ENCODE measurements around the gene CEP170.
"Not testable (repeated sequence)": the region's sequence is repeated elsewhere in the genome, so short reads cannot be mapped to it uniquely, and the experiment has no call there.

Gene CEP170

DNA sequence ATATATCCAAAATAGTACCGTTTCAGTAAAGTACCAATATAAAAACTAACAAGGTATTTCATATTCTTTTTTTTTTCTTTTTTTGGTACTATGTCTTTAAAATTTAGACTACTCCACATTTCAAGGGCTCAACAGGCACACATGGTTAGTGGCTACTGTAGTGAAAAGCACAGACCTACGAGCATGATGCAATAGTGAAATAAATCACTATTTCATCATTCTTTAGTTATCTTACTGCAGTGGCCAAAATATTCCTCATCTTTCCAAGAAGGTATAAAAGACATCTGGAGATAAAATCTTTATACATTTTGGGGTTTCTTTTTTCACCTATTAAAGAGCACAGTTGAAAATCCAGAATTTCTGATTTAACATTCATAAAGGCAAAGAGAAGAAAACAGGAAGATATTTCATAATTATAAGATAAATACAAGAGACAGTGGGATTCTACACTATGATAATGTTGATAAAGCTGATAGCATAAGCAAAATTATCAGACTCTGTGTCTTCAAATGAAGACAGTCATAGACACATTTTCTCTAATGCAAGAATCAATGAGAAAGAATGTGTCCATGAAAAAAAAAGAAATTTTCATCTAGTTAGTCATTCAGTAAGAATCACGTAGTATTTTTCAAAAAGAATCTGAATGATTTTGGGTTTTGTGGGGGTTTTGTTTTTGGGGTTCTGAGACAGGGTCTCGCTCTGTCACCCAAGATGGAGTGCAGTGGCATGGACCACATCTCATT lies 41.9 kb downstream of the CEP170 start:
- H3K9ac ChIP-seq (ENCODE audit: low read length) = no peak overlapping the region

DNA sequence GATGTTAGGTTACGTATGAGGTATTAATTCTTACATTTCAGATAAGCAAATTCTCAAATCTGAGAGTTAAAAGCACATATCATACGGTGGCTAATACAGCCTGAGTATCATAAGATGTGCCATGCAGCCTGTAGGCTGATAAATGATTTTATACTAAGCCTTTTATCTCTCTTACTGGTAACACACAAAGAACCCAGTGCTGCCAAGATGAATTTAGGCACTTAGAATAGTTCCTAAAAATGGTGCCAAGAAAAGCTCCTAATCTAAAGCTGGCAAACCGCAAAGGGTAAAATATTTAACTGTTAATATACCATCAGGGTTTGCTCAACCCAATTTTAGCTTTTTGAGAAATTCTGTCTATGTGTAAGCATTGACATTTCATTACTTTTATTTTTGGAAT lies 43.1 kb downstream of the CEP170 start:
- not testable (repeated sequence) for H3K4me3 ChIP-seq (ENCODE audit: low read depth, low read length); H3K27ac ChIP-seq (ENCODE audit: low read depth, low read length)
- H3K36me3 ChIP-seq (ENCODE audit: control insufficient read depth, insufficient read depth, low read length) = peaks cover 19% of the 10 kb centered on the region

More for the DNA sequence above, 41.9 kb downstream of the CEP170 start:
- peaks cover 10% of the 10 kb centered on the region; the same call in 1 of the 2 replicates for H3K9me3 ChIP-seq (ENCODE audit: control insufficient read depth, insufficient read depth, low read depth, low read length)
- H3K36me3 ChIP-seq (ENCODE audit: control insufficient read depth, insufficient read depth, low read length) = peaks cover 27% of the 10 kb centered on the region
- H3K27ac ChIP-seq (ENCODE audit: low read depth, low read length) = 0 out of 2 replicates have a peak overlapping the region, but pooled peaks have one; percentile 53
- no peak overlapping the region for H3K4me3 ChIP-seq (ENCODE audit: low read depth, low read length)
- H3K27me3 ChIP-seq (ENCODE audit: control insufficient read depth, insufficient read depth, low read length) = no peaks in the 10 kb centered on the region
- H3K4me1 ChIP-seq (ENCODE audit: control insufficient read depth, insufficient read depth, low read length) = no peaks in the 10 kb centered on the region

DNA sequence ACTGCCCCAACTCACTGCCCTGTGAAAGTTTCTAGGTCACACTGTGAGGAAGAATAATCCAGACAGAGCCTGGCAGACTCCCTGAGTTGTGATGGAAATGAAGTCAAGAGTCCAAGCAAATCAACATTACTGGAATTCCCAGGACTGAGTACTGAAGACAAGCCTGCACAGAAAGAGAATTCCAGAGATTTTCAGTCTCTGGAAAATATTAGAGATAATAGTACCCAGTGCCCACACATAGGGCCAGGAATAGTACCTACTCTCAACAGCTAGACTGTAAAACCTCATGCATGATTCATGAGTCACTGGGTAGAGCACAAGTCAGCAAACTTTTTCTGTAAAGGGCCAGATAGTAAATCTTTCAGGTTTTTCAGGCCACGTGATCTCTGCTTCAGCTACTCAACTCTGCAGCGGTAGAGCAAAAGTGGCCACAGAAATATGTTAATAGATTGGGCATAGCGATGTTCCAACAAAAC lies 50.0 kb downstream of the CEP170 start:
- not testable (repeated sequence) for H3K27ac ChIP-seq (ENCODE audit: low read depth, low read length); H3K4me1 ChIP-seq (ENCODE audit: control insufficient read depth, insufficient read depth, low read length); H3K36me3 ChIP-seq (ENCODE audit: control insufficient read depth, insufficient read depth, low read length)

More for the DNA sequence above, 43.1 kb downstream of the CEP170 start:
- not testable (repeated sequence) for H3K9me3 ChIP-seq (ENCODE audit: control insufficient read depth, insufficient read depth, low read depth, low read length); H3K4me1 ChIP-seq (ENCODE audit: control insufficient read depth, insufficient read depth, low read length); H3K27me3 ChIP-seq (ENCODE audit: control insufficient read depth, insufficient read depth, low read length); H3K9ac ChIP-seq (ENCODE audit: low read length)

DNA sequence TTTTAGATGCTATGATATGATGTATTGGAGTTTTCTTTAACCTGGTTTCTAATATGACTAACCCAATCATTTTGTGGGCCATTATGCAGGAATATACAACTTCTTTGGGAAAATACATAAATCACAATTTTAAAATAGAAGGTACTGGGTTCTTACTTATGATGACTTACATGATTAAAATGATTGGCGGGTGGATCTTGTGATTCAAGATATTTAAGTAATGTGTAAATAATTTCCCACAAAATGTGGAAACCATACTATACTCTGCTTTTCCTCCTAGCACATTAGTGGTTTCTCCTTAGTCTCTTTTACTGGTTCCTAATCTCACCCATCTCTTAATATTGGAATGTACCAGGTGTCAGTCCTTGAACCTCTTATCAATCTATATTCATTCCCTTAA lies 50.7 kb downstream of the CEP170 start:
- H3K4me3 ChIP-seq (ENCODE audit: low read depth, low read length); H3K27ac ChIP-seq (ENCODE audit: low read depth, low read length); H3K4me1 ChIP-seq (ENCODE audit: control insufficient read depth, insufficient read depth, low read length); H3K27me3 ChIP-seq (ENCODE audit: control insufficient read depth, insufficient read depth, low read length); H3K36me3 ChIP-seq (ENCODE audit: control insufficient read depth, insufficient read depth, low read length); H3K9me3 ChIP-seq (ENCODE audit: control insufficient read depth, insufficient read depth, low read depth, low read length); H3K9ac ChIP-seq (ENCODE audit: low read length): not testable (repeated sequence)

More for the DNA sequence above, 50.0 kb downstream of the CEP170 start:
- not testable (repeated sequence) for H3K27me3 ChIP-seq (ENCODE audit: control insufficient read depth, insufficient read depth, low read length); H3K9me3 ChIP-seq (ENCODE audit: control insufficient read depth, insufficient read depth, low read depth, low read length); H3K9ac ChIP-seq (ENCODE audit: low read length); H3K4me3 ChIP-seq (ENCODE audit: low read depth, low read length)

DNA sequence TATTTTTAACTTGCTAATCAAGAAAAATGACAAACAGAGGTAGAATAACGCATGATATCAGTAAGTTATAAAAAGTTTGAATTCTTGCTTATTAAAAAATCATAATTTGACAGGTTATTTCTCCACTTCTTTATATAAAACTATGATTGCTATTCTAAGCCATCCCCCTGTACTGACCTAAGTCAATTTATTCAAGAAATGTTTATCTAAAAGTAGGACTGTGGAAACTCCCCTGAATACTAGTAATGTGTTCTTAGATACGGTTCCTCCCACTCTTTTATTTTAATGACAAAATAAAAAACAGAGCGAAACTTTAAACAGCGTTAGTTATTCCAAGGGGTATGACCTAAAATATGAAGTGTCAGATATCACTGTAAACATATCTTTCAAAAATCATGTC lies 51.9 kb downstream of the CEP170 start:
- not testable (repeated sequence) for H3K36me3 ChIP-seq (ENCODE audit: control insufficient read depth, insufficient read depth, low read length); H3K27me3 ChIP-seq (ENCODE audit: control insufficient read depth, insufficient read depth, low read length); H3K27ac ChIP-seq (ENCODE audit: low read depth, low read length); H3K4me3 ChIP-seq (ENCODE audit: low read depth, low read length); H3K4me1 ChIP-seq (ENCODE audit: control insufficient read depth, insufficient read depth, low read length); H3K9ac ChIP-seq (ENCODE audit: low read length); H3K9me3 ChIP-seq (ENCODE audit: control insufficient read depth, insufficient read depth, low read depth, low read length)

DNA sequence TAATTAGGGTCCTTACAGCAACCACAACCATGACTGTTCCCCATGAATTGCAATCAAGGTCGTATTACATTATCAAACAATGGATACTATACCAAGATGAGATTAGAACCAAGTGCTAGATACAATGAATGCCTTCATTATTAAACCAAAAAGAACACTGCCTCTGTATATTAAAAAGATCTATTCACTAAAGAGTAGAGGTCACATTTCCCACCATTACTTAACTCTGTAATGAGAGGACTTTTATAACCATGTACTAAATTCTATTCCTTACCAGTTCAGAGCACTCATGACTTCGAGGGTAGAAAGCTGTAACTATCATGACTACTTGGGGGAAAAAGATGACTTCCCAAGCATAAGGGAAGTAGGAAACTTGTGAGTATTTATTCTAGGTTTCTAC lies 53.8 kb downstream of the CEP170 start:
- H3K9ac ChIP-seq (ENCODE audit: low read length); H3K27me3 ChIP-seq (ENCODE audit: control insufficient read depth, insufficient read depth, low read length); H3K9me3 ChIP-seq (ENCODE audit: control insufficient read depth, insufficient read depth, low read depth, low read length); H3K4me1 ChIP-seq (ENCODE audit: control insufficient read depth, insufficient read depth, low read length); H3K36me3 ChIP-seq (ENCODE audit: control insufficient read depth, insufficient read depth, low read length); H3K27ac ChIP-seq (ENCODE audit: low read depth, low read length); H3K4me3 ChIP-seq (ENCODE audit: low read depth, low read length): not testable (repeated sequence)

DNA sequence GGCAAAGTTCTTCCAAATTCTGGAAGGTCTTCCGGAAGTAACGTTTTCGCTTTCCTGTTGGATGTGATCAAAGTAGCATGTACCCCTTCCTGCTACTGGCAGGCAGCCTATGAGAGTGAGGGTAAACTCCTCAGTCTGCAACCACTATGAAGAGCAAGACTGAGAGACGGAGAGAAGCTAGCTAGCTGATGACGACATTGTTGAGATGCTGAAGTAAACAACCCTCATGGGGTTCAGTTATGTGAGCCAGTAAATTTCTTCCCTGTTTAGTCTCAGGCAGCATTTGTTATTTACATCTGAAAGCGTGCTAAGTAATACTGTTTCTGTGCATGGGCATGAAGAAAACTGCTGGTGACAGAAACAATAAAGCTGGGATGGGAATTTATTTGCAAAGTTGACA lies 57.6 kb downstream of the CEP170 start:
- H3K36me3 ChIP-seq (ENCODE audit: control insufficient read depth, insufficient read depth, low read length); H3K27me3 ChIP-seq (ENCODE audit: control insufficient read depth, insufficient read depth, low read length); H3K27ac ChIP-seq (ENCODE audit: low read depth, low read length); H3K9me3 ChIP-seq (ENCODE audit: control insufficient read depth, insufficient read depth, low read depth, low read length); H3K4me3 ChIP-seq (ENCODE audit: low read depth, low read length); H3K4me1 ChIP-seq (ENCODE audit: control insufficient read depth, insufficient read depth, low read length); H3K9ac ChIP-seq (ENCODE audit: low read length): not testable (repeated sequence)

DNA sequence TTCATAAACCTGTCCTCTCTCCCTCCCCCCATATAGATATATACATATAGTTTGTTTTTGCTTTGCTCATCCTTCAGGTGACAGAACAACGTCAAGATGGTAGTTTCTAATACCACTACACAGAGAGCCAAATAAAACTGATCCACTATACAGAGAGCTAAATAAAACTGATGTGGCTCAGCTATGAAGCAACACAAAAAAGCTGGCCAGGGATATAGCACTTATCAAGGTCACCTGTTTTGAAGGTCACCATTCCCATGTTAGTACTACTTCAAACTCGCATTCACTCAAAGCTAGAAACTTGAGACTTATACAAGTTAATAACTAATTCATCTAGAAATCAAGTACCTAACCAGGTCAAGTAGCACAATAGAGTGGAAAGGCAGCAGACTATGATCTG lies 61.8 kb downstream of the CEP170 start:
- not testable (repeated sequence) for H3K4me1 ChIP-seq (ENCODE audit: control insufficient read depth, insufficient read depth, low read length); H3K27ac ChIP-seq (ENCODE audit: low read depth, low read length); H3K9ac ChIP-seq (ENCODE audit: low read length); H3K27me3 ChIP-seq (ENCODE audit: control insufficient read depth, insufficient read depth, low read length); H3K9me3 ChIP-seq (ENCODE audit: control insufficient read depth, insufficient read depth, low read depth, low read length); H3K4me3 ChIP-seq (ENCODE audit: low read depth, low read length)
- peaks cover 14% of the 10 kb centered on the region for H3K36me3 ChIP-seq (ENCODE audit: control insufficient read depth, insufficient read depth, low read length)

DNA sequence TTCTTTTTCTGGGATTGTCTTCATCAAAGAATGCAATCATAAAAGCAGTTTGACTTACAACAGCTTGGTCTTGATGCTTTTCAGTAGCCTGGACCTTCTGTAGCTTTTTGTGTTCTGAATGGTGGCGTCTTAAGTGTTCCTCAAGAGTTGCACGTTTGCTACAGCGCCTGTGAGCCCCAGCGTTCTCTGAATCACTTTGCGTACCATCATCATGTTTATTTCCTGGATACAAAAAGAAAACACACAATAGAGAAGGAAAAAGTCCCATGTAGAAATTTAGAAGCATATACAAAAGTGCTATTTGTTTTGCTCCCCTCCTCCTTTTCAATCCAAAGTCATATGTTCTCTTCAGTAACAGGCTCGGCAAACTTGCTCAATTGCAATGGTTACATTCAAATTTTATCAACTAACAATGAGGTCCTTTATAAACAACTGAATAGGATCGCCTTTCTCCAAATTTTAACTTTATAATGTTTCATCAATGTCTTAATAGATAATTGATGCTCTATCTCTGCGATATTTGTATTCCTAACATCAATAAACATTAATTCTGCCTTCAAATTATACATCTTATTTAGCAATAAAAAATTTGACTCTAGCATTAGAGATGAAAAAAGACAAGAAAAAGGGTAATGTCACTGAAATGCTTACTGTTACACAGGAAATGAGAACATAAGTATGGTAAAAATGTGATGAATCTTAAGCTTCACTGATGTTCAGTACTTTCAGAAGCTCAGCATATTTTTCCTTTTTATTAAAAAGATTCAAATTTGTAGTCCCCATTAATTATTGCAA lies 68.7 kb downstream of the CEP170 start:
- H3K4me3 ChIP-seq (ENCODE audit: low read depth, low read length); H3K9ac ChIP-seq (ENCODE audit: low read length); H3K27ac ChIP-seq (ENCODE audit: low read depth, low read length); H3K27me3 ChIP-seq (ENCODE audit: control insufficient read depth, insufficient read depth, low read length); H3K4me1 ChIP-seq (ENCODE audit: control insufficient read depth, insufficient read depth, low read length); H3K9me3 ChIP-seq (ENCODE audit: control insufficient read depth, insufficient read depth, low read depth, low read length): not testable (repeated sequence)
- H3K36me3 ChIP-seq (ENCODE audit: control insufficient read depth, insufficient read depth, low read length) = peaks cover 14% of the 10 kb centered on the region

DNA sequence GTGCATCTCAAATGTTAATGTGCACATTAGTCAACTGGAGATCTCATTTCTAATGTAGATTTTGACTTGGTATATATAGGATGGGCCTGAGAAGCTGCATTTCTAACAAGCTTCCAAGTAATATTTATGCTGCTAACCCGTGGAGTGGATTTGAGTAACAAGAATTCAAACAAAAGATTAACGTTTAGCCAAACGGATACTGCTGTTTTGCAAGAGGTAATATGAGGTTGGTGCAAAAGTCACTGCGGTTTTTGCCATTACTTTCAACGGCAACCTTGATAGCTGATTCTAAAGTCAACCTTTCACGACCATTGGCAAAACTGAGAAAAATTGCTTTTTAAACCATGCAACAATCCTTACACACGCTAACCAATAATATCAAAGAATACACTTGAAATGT lies 70.3 kb downstream of the CEP170 start:
- not testable (repeated sequence) for H3K9ac ChIP-seq (ENCODE audit: low read length); H3K4me1 ChIP-seq (ENCODE audit: control insufficient read depth, insufficient read depth, low read length); H3K9me3 ChIP-seq (ENCODE audit: control insufficient read depth, insufficient read depth, low read depth, low read length); H3K36me3 ChIP-seq (ENCODE audit: control insufficient read depth, insufficient read depth, low read length); H3K27me3 ChIP-seq (ENCODE audit: control insufficient read depth, insufficient read depth, low read length); H3K4me3 ChIP-seq (ENCODE audit: low read depth, low read length); H3K27ac ChIP-seq (ENCODE audit: low read depth, low read length)

DNA sequence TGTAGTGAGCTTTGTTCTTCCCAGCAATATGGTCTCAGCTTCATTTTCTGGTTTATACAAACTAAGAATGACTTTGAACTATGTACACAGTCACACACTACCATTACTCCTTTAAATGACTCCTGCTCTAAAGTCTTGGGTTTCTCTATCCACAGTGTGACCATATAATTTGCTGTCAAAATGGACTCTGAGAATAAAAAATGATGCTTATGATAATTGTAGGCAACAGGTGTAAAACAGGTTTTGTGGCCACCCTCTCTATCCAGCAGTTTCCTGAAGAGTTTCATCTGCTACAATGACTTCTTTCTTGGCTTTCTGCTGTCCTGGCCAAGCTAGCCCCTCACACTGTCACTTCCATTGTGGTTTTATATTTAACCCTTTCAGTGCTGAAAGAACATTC lies 71.4 kb downstream of the CEP170 start:
- H3K27ac ChIP-seq (ENCODE audit: low read depth, low read length); H3K36me3 ChIP-seq (ENCODE audit: control insufficient read depth, insufficient read depth, low read length); H3K9ac ChIP-seq (ENCODE audit: low read length); H3K9me3 ChIP-seq (ENCODE audit: control insufficient read depth, insufficient read depth, low read depth, low read length); H3K27me3 ChIP-seq (ENCODE audit: control insufficient read depth, insufficient read depth, low read length); H3K4me3 ChIP-seq (ENCODE audit: low read depth, low read length); H3K4me1 ChIP-seq (ENCODE audit: control insufficient read depth, insufficient read depth, low read length): not testable (repeated sequence)

All from HUES6 (cell line).